ENCODE data around the gene CELF4. TPM values are rescaled to one million over a fixed set of nuclear protein-coding genes. Genes with fewer than 3 reads are reported as not detected.

Gene CELF4
- total and polyA plus RNA-seq, 2 of the 4 experiments (the other 2 are of a cell fraction) = not detected

GRCh38 chr18:37414816-37415215 is 150.8 kb downstream of the CELF4 start:
- H3K9me3 ChIP-seq (ENCODE audit: control insufficient read depth, insufficient read depth, low read length) = no peaks in the 10 kb centered on the region; the same call in 1 of the 2 replicates
- no peak overlapping the region for H2BK120ac ChIP-seq (ENCODE audit: low read depth, low read length)
- H3K4me2 ChIP-seq (ENCODE audit: low read depth, low read length) = no peak overlapping the region
- H3K27ac ChIP-seq (ENCODE audit: insufficient read depth, low read length) = no peak overlapping the region
- POLR2A ChIA-PET (ENCODE audit: unreplicated experiment) = no interaction called here
- ATAC-seq (ENCODE audit: low read depth) (no peak), DNase-seq (no peak)
- CTCF ChIA-PET = no interaction called here
- WGBS, 2 experiments (ENCODE audit: extremely low coverage in 2 of 2, insufficient read length in 1 of 2) = no CpG with 5 or more reads among the region's 1 CpG
- H3K18ac ChIP-seq (ENCODE audit: low read depth, low read length) = no peak overlapping the region
- no peak overlapping the region for H3K4ac ChIP-seq (ENCODE audit: low read depth, low read length)
- no peak overlapping the region for H4K5ac ChIP-seq (ENCODE audit: low read depth, low read length)
- H3K4me3 ChIP-seq (ENCODE audit: insufficient read depth, low read depth, low read length) = no peak overlapping the region
- H3K9ac ChIP-seq (ENCODE audit: low read depth, low read length) = no peak overlapping the region
- no peak overlapping the region for H2AFZ ChIP-seq (replicated peaks; ENCODE audit: low read length, poor library complexity)
- H3K14ac ChIP-seq (replicated peaks; ENCODE audit: low read depth, low read length) = no peak overlapping the region
- H2BK20ac ChIP-seq (ENCODE audit: low read depth, low read length) = no peak overlapping the region
- H3K9me1 ChIP-seq (ENCODE audit: insufficient read depth, low read length) = no peaks in the 10 kb centered on the region
- H4K20me1 ChIP-seq (ENCODE audit: insufficient read depth, low read length) = no peaks in the 10 kb centered on the region
- no peak for TF ChIP-seq RCOR1 (IDR thresholded peaks at IDR 0.05; ENCODE audit: insufficient replicate concordance, low read length)
- TF ChIP-seq POLR2A (IDR thresholded peaks at IDR 0.05; ENCODE audit: low read depth, low read length) = no peak
- no peak for TF ChIP-seq MXI1 (IDR thresholded peaks at IDR 0.05; ENCODE audit: borderline replicate concordance, low read depth, low read length)
- no peak for TF ChIP-seq CTCF (conservative IDR thresholded peaks at IDR 0.05; ENCODE audit: low read depth, low read length)
- no peak for TF ChIP-seq CEBPB (IDR thresholded peaks at IDR 0.05; ENCODE audit: low read depth, low read length)
- TF ChIP-seq, protein P1, sequence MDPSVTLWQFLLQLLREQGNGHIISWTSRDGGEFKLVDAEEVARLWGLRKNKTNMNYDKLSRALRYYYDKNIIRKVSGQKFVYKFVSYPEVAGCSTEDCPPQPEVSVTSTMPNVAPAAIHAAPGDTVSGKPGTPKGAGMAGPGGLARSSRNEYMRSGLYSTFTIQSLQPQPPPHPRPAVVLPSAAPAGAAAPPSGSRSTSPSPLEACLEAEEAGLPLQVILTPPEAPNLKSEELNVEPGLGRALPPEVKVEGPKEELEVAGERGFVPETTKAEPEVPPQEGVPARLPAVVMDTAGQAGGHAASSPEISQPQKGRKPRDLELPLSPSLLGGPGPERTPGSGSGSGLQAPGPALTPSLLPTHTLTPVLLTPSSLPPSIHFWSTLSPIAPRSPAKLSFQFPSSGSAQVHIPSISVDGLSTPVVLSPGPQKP (IDR thresholded peaks at IDR 0.05; ENCODE audit: borderline replicate concordance, low read depth, low read length) = no peak
- TF ChIP-seq CHD1 (IDR thresholded peaks at IDR 0.05; ENCODE audit: low read depth, low read length) = no peak
- no peak overlapping the region for H4K8ac ChIP-seq (ENCODE audit: low read depth in 2 of 2, low read length in 2 of 2)
- H2AK9ac ChIP-seq (replicated peaks; ENCODE audit: low read depth, low read length, poor library complexity) = no peak overlapping the region
- intact Hi-C loops (cut with micrococcal nuclease) = no loop called here
- no peaks in the 10 kb centered on the region for H3K36me3 ChIP-seq (ENCODE audit: control insufficient read depth, insufficient read depth, low read length)
- H3K23ac ChIP-seq (ENCODE audit: low read depth, low read length) = no peak overlapping the region
- H2AK5ac ChIP-seq (ENCODE audit: low read depth, low read length) = no peak overlapping the region
- H3K79me1 ChIP-seq (ENCODE audit: low read depth in 1 of 2, low read length in 2 of 2) = no peaks in the 10 kb centered on the region
- in situ Hi-C loops (cut with MboI; ENCODE audit: low sequenced_read_pairs) = no loop called here
- no peak overlapping the region for H4K91ac ChIP-seq (ENCODE audit: insufficient read depth, low read depth, low read length)
- no TSS peak for BruUV-seq (replicated peaks)
- H3K56ac ChIP-seq (ENCODE audit: extremely low read depth, insufficient read depth, low read length) = no peak overlapping the region
- H2BK15ac ChIP-seq (ENCODE audit: low read depth, low read length) = no peak overlapping the region
- H3K27me3 ChIP-seq (ENCODE audit: control insufficient read depth, insufficient read depth, low read length) = peaks cover 18% of the 10 kb centered on the region
- no peak overlapping the region for H2BK5ac ChIP-seq (ENCODE audit: low read depth, low read length, poor library complexity, severe bottlenecking)
- H3K4me1 ChIP-seq (ENCODE audit: control insufficient read depth, insufficient read depth, low read length) = no peaks in the 10 kb centered on the region; the same call in 1 of the 2 replicates
- dilution Hi-C loops (cut with HindIII; ENCODE audit: low sequenced_read_pairs, unreplicated experiment) = no loop called here
